Right ventricle myocardium superior (tissue), 1 donor: ENCODE measurements around the gene EXOSC9. TPM values are rescaled to one million over a fixed set of nuclear protein-coding genes. Genes with fewer than 3 reads are reported as not detected.

Experiments used
- ATAC-seq: fragments of 200-7000 bp; cut with Tn5 transposase; one replicate; pipeline ENCODE4 v1.9.1; 2020; ENCODE audit warnings: mild to moderate bottlenecking; ENCODE audit not compliant: poor library complexity
- DNase-seq: peaks from one replicate; pipeline ENCODE4 v3.0.0-alpha.2; 2020
- intact Hi-C: fragments of 100-400 bp; cut with DNase I; formaldehyde crosslinking; loops from one replicate; pipeline ENCODE4 v1.11.2; 2022
- total RNA-seq: library from RNA; stranded (reverse); fragmentation: NEBNext Ultra II Directional; extraction: Animal tissue kit (Norgen Biotek cat#: 25700); gene quantifications from one replicate; pipeline ENCODE4 v1.2.1, GENCODE V29; 2021
- donor health status: DM: no; HTN: yes; CAD: no; lungs with severe emphysema.

Gene EXOSC9
- total RNA-seq, 1 donor from 2014 or later, result 9.8 TPM

DNA sequence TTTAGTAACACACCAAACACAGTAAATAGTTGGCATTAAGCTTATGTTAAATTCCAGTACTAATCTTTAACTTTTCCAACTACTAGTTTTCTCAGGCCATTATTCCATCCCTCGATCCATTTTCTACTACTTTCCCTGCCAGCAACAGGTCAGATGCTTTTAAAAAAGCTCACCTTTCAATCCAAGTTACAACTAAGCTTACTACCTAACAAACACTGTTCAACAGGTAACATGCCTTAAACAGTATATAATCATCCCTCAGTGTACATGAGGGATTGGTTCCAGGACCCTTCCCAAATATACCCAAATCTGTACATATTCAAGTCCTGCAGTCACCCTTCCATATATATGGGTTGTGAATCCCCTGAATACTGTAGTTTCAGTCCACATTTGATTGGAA, 17.1 kb downstream of the EXOSC9 start:
- DNase-seq (no peak), ATAC-seq (no peak)
- intact Hi-C loops, result no loop called here

- no peak for ATAC-seq
- DNase-seq, result no peak
- intact Hi-C loops, result no loop called here
These were observed 18.3 kb downstream of the EXOSC9 start for GRCh38 chr4:121819216-121819965.

DNA sequence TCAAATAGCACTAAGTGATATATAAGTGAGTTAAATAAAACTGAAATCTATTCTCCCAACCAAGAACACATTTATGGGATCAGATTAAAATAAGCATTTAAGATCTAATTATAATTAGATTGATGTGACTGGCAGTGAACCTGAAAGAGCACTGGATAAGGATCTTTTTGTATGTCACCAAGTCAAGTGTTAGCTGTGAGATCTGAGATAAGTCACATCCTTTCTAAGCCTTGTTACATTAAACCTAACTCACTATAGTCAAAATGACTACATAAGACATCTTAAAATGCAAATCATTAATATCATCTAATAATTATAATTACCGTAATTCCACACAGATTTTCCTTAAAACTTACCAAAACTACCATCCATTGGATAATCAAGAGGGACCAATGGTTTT, 20.9 kb downstream of the EXOSC9 start:
- intact Hi-C loops, result no loop called here
- no peak for DNase-seq
- ATAC-seq, result no peak

- ATAC-seq, result peak; percentile 20
- DNase-seq, result no peak
- intact Hi-C loops, result no loop called here
These were observed 21.8 kb downstream of the EXOSC9 start for GRCh38 chr4:121822796-121823504.

DNA sequence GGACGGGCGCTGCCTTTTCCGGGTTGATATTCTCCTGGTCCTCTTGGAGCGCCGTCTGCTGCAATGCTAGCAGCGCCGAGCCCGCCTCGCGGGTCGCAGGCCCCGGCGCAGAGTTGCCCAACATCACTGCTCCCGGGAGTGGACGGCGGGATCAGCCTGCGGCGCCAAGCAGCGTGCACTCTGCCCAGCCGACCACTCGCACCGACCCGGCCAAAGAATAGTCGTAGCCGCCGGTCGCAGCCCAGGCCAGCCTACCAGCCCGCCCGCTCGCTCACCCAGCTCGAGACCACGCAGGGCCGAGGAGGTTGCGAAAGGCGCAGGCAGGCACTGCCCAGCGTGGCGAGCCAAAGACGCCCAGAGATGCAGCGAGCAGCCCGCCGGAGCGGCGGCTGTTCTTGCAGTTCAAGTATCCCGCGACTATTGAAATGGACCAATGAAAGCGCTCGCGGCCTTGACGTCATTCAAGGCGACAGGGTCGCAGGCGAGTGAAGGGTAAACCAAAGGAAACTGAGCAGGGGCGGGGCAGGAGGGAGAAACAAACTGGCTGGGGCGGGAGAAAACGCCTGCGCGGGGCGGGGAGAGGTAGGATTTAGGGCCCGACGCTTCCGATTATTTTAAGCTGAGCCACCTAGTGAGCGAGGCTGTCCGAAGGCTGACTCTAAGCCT, 22.5 kb downstream of the EXOSC9 start, which contains the start of gene CCNA2:
Gene CCNA2 (minus strand): TSS at position 379 of the 666 bp plus-strand sequence. CDS start 255 bp downstream, at position 124.
- DNase-seq (peak; percentile 97), ATAC-seq (peak; percentile 100)
- intact Hi-C loops, result no loop called here

GRCh38 chr4:121824171-121824527, 23.0 kb downstream of the EXOSC9 start:
- no peak for DNase-seq
- intact Hi-C loops, result no loop called here
- peak; percentile 4 for ATAC-seq

- intact Hi-C loops, result no loop called here
- ATAC-seq, result no peak
These were observed 23.8 kb downstream of the EXOSC9 start for GRCh38 chr4:121824950-121825349.

GRCh38 chr4:121827853-121828252, 26.7 kb downstream of the EXOSC9 start:
- ATAC-seq (no peak), DNase-seq (no peak)
- intact Hi-C loops, result no loop called here

More at GRCh38 chr4:121824950-121825349, 23.8 kb downstream of the EXOSC9 start:
- no peak for DNase-seq

GRCh38 chr4:121829511-121829910, 28.4 kb downstream of the EXOSC9 start:
- no peak for ATAC-seq
- intact Hi-C loops, result no loop called here
- no peak for DNase-seq

- no peak for ATAC-seq
- intact Hi-C loops, result no loop called here
- DNase-seq, result no peak
These were observed 37.0 kb downstream of the EXOSC9 start for GRCh38 chr4:121838136-121838535.

GRCh38 chr4:121842862-121843261, 41.7 kb downstream of the EXOSC9 start:
- DNase-seq (no peak), ATAC-seq (no peak)
- intact Hi-C loops, result no loop called here

DNA sequence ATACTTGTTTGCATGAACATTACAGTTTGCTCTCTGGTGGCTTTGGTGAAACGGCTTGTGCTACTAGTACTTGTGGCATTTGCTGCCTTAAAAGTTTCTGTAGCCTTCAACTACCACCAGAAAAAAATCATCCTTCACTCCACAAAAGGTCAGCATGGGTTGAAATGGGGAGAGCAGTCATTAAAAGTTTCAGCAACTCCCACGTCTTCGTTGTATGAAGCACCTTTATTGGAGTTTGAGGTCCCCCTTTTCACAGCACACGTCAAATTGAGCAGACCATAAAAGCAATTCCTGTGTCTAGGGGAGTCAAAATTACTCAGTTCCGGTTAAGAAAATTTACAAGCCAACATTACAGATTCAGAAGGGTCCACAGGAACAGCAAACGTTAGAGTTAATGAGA, 45.5 kb downstream of the EXOSC9 start:
- DNase-seq, result no peak
- ATAC-seq, result no peak
- intact Hi-C loops, result no loop called here

DNA sequence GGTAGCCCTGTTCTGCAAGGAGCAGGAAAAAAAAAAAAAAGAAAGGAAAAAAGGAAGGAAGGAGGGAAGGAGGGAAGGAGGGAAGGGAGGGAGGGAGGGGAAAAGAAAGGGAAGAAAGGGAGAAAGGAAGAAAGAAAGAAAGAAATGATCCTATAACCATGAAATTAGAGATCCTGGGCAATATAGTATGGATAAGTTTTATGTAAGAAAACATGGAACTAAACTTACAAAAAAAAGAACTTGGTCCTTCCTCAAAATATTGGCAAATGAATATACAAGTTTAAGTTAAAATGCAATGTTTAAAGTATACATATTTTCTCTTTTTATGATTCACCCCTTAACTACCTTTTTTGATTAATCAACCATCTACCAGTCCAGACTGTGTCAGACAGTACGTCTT, 50.2 kb downstream of the EXOSC9 start:
- DNase-seq, result no peak
- intact Hi-C loops, result no loop called here
- ATAC-seq, result no peak

- DNase-seq (no peak), ATAC-seq (no peak)
- intact Hi-C loops, result no loop called here
These were observed 59.0 kb downstream of the EXOSC9 start for GRCh38 chr4:121860121-121860520.

GRCh38 chr4:121861426-121861825, 60.3 kb downstream of the EXOSC9 start:
- no peak for ATAC-seq
- intact Hi-C loops, result no loop called here
- no peak for DNase-seq

DNA sequence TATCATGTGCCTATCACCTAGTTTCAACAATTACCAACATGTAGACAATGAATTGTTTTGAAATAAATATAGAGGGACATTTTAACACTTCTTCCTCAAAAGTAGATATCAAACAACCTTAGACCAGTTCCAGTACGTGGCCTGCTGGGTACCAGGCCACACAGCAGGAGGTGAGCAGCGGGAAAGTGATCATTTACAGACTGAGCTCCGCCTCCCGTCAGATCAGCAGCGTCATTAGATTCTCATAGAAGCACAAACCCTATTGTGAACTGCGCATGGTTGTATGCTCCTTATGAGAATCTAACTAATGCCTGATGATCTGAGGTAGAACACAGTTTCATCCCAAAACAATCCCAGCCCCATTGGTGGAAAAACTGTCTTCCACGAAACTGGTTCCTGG, 62.7 kb downstream of the EXOSC9 start:
- intact Hi-C loops, result no loop called here
- no peak for ATAC-seq
- no peak for DNase-seq
